GM12878 (cell line): Measurements from ENCODE around the gene SSH2. TPM values are rescaled to one million over a fixed set of nuclear protein-coding genes. Genes with fewer than 3 reads are reported as not detected.

Source experiments
- ATAC-seq: fragments of 200-7000 bp; cut with Tn5 transposase; 3 replicates; pipeline ENCODE4 v1.9.1; 2020; ENCODE audit warnings: mild to moderate bottlenecking, moderate library complexity
- BruUV-seq: library from RNA; stranded (reverse); fragments of 400-500 nt; replicated peaks from 2 replicates; lab custom pipeline; 2021; lab: Mats Ljungman, UMichigan
- CTCF ChIA-PET: fragments of 300-600 bp; sonication (Branson Sonifier 250); formaldehyde crosslinking; extraction: SDS; loops from one replicate; lab custom pipeline; 2021; ENCODE audit warnings: inconsistent platforms; lab: Yijun Ruan, JAX
- POLR2A ChIA-PET: fragments of 350-600 bp; formaldehyde crosslinking; extraction: SDS; loops from one replicate; lab custom pipeline; 2021; ENCODE audit warnings: inconsistent platforms; lab: Charles Lee
- RAD21 ChIA-PET: fragments of 300-600 bp; sonication (Branson Sonifier 250); formaldehyde crosslinking; loops from one replicate; lab custom pipeline; 2023; ENCODE audit warnings: antibody characterized with exemption; ENCODE audit not compliant: unreplicated experiment; lab: Charles Lee
- SMC1A ChIA-PET: fragments of 300-600 bp; sonication (Branson Sonifier 250); formaldehyde crosslinking; loops from one replicate; lab custom pipeline; 2023; ENCODE audit not compliant: unreplicated experiment, uncharacterized antibody; lab: Charles Lee
- DNase-seq: peaks from one replicate; pipeline ENCODE4 v3.0.0-alpha.2; 2011; ENCODE audit warnings: low read depth, low spot score
- FAIRE-seq: peaks from 3 replicates; lab custom pipeline; 2011; peaks lifted over from hg19 to GRCh38; lab: Jason Lieb, UNC
- H2AFZ ChIP-seq: 2 replicates; pipeline ENCODE4 v1.6.0; 2011; ENCODE audit warnings: low read depth, low read length, control low read depth; ENCODE audit not compliant: control insufficient read depth
- H3K27ac ChIP-seq: 2 replicates; pipeline ENCODE4 v1.5.1; 2011; ENCODE audit warnings: control low read depth; ENCODE audit not compliant: control insufficient read depth, insufficient read depth
- H3K27me3 ChIP-seq, 2 experiments: replicated peaks in 1 of 2; 2 replicates each; pipeline versions ENCODE4 v1.6.0 to v1.6.1; 2011; ENCODE audit warnings: low read length in 1 of 2; ENCODE audit not compliant: control insufficient read depth in 2 of 2, insufficient read depth in 2 of 2
- H3K36me3 ChIP-seq, 2 experiments: 2 replicates each; pipeline ENCODE4 v1.5.1; 2011; ENCODE audit warnings: low read length in 1 of 2; ENCODE audit not compliant: control insufficient read depth in 2 of 2, insufficient read depth in 2 of 2
- H3K4me1 ChIP-seq: 2 replicates; pipeline ENCODE4 v1.6.1; 2011; ENCODE audit warnings: mild to moderate bottlenecking, low read length, moderate library complexity, mixed read lengths; ENCODE audit not compliant: control insufficient read depth, insufficient read depth
- H3K4me2 ChIP-seq: 2 replicates; pipeline ENCODE4 v1.6.0; 2011; ENCODE audit warnings: control low read depth; ENCODE audit not compliant: control insufficient read depth, insufficient read depth
- H3K4me3 ChIP-seq: fragments of 200-600 bp; sonication (generic); 2 replicates; pipeline ENCODE4 v1.5.1; 2016
- H3K79me2 ChIP-seq: 2 replicates; pipeline ENCODE4 v1.6.0; 2011; ENCODE audit warnings: low read length; ENCODE audit not compliant: control insufficient read depth, insufficient read depth
- H3K9ac ChIP-seq: 2 replicates; pipeline ENCODE4 v1.8.0; 2011; ENCODE audit warnings: low read length, control low read depth, mixed read lengths; ENCODE audit not compliant: control insufficient read depth, insufficient read depth
- H3K9me3 ChIP-seq: replicated peaks from 3 replicates; pipeline ENCODE4 v1.5.1; 2011; ENCODE audit warnings: mild to moderate bottlenecking, low read length; ENCODE audit not compliant: control insufficient read depth, insufficient read depth
- H4K20me1 ChIP-seq: 2 replicates; pipeline ENCODE4 v1.6.0; 2011; ENCODE audit not compliant: control insufficient read depth, insufficient read depth
- BACH1 ChIP-seq: fragments of 450-650 bp; IDR thresholded peaks from 2 replicates; pipeline ENCODE4 v1.6.1; 2017; ENCODE audit warnings: mild to moderate bottlenecking, borderline replicate concordance
- E4F1 ChIP-seq: fragments of 450-650 bp; IDR thresholded peaks from 2 replicates; pipeline ENCODE4 v1.6.1; 2018; ENCODE audit warnings: borderline replicate concordance, mild to moderate bottlenecking; ENCODE audit not compliant: partially characterized antibody
- ETV6 ChIP-seq, 2 experiments: fragments of 450-650 bp in 1 of 2; IDR thresholded peaks in 1 of 2; conservative IDR thresholded peaks in 1 of 2; 2 replicates each; pipeline ENCODE4 v1.6.1; 2014; ENCODE audit warnings: antibody characterized with exemption in 1 of 2, borderline replicate concordance in 1 of 2, low read depth in 1 of 2, mild to moderate bottlenecking in 1 of 2, moderate library complexity in 1 of 2
- EZH2 ChIP-seq: IDR thresholded peaks from 2 replicates; pipeline ENCODE4 v1.6.1; 2012; ENCODE audit warnings: low read depth, mild to moderate bottlenecking, control low read depth, inconsistent platforms, low read length, borderline replicate concordance; ENCODE audit not compliant: control insufficient read depth
- HDGF ChIP-seq: fragments of 450-650 bp; IDR thresholded peaks from 2 replicates; pipeline ENCODE4 v1.6.1; 2016; ENCODE audit warnings: antibody characterized with exemption
- IRF5 ChIP-seq: fragments of 450-650 bp; IDR thresholded peaks from 2 replicates; pipeline ENCODE4 v1.6.1; 2017; ENCODE audit warnings: borderline replicate concordance
- POLR2AphosphoS5 ChIP-seq: IDR thresholded peaks from 2 replicates; pipeline ENCODE4 v1.6.1; 2011; ENCODE audit warnings: mild to moderate bottlenecking, low read length, inconsistent platforms
- STAT1 ChIP-seq: fragments of 450-650 bp; conservative IDR thresholded peaks from 2 replicates; pipeline ENCODE4 v1.6.1; 2014; ENCODE audit warnings: antibody characterized with exemption, mild to moderate bottlenecking
- TCF3 ChIP-seq: IDR thresholded peaks from 2 replicates; pipeline ENCODE4 v1.6.1; 2012; ENCODE audit warnings: low read depth, mild to moderate bottlenecking, low read length, borderline replicate concordance; ENCODE audit not compliant: insufficient read depth
- YBX1 ChIP-seq: fragments of 450-650 bp; IDR thresholded peaks from 2 replicates; pipeline ENCODE4 v1.6.1; 2016; ENCODE audit warnings: antibody characterized with exemption
- ZBTB40 ChIP-seq: fragments of 450-650 bp; IDR thresholded peaks from 2 replicates; pipeline ENCODE4 v1.6.1; 2016; ENCODE audit warnings: mild to moderate bottlenecking, moderate library complexity, borderline replicate concordance
- ZNF622 ChIP-seq: fragments of 450-650 bp; IDR thresholded peaks from 2 replicates; pipeline ENCODE4 v1.6.1; 2017; ENCODE audit warnings: mild to moderate bottlenecking, inconsistent platforms
- WGBS: methylation state at CpG from one replicate; pipeline ENCODE4 v1.1.6; 2016; ENCODE audit warnings: low lambda C conversion rate; ENCODE audit not compliant: insufficient replicate concordance, insufficient coverage; ENCODE audit errors: missing lambda C conversion rate; 5-methylcytosine and 5-hydroxymethylcytosine counted together
- in situ Hi-C: fragments of 300-500 bp; cut with MboI; formaldehyde crosslinking; loops from 9 replicates; pipeline ENCODE4 v1.14.3; 2018; ENCODE audit warnings: mixed read lengths
- intact Hi-C: fragments of 100-400 bp; cut with micrococcal nuclease; formaldehyde crosslinking; loops from one replicate; pipeline ENCODE4 v1.14.2; 2022; ENCODE audit not compliant: unreplicated experiment
- polyA plus RNA-seq, 11 experiments: library from polyadenylated mRNA; depleted of rRNA in 4 of 11; unstranded in 6 of 11; stranded (reverse) in 5 of 11; fragments of >200 nt; fragmentation: Nextera tagmentation in 4 of 11; fragmentation: Illumina TruSeq in 1 of 11; extraction: Ambion mirVana in 4 of 11; extraction: Trizol in 1 of 11; gene quantifications; 1 replicate in 1 of 11; 2 replicates in 10 of 11; pipeline versions ENCODE4 v1.2.1 to v1.2.3, GENCODE V29; 2011 to 2016; ENCODE audit warnings: inconsistent platforms in 2 of 11, missing spikeins in 2 of 11, low read depth in 1 of 11
- total RNA-seq, 4 experiments: library from RNA; depleted of rRNA in 3 of 4; stranded (reverse); fragments of >200 nt in 3 of 4; fragmentation: Illumina TruSeq in 1 of 4; extraction: Trizol in 1 of 4; gene quantifications; 2 replicates each; pipeline versions ENCODE4 v1.2.1 to v1.2.3, GENCODE V29; 2013 to 2021

The SSH2 gene
- total and polyA plus RNA-seq, 10 of the 15 experiments (the other 5 are each of a cell fraction or from before 2014, with no cell fraction given): 9.3 to 65.9 (median 34.0) TPM

- Histone ChIP-seq H3K4me1 (peaks cover 32% of the 10 kb centered on the region), H3K4me3 (no peak overlapping the region), H3K9me3 (no peaks in the 10 kb centered on the region), H4K20me1 (no peaks in the 10 kb centered on the region), H3K4me2 (no peak overlapping the region), H3K27me3 (no peaks in the 10 kb centered on the region), H3K9ac (no peak overlapping the region), H2AFZ (no peak overlapping the region), H3K27ac (no peak overlapping the region), H3K79me2 (peaks cover 49% of the 10 kb centered on the region), H3K36me3 (peaks cover 0 to 7% of the 10 kb centered on the region in 2 experiments; a peak in 1 of 4 replicates)
- in situ Hi-C loops: no loop called here
- ChIA-PET POLR2A (interaction anchor here (0.8 to 6.9 kb wide), 2 partner anchors 10 to 11 kb away, joined by 3 to 58 read pairs; no protein-coding TSS in a partner anchor), SMC1A (interaction anchor here (0.9 to 11.8 kb wide), 7 partner anchors 12 to 49 kb away, joined by 3 to 224 read pairs (median 6); no protein-coding TSS in a partner anchor), RAD21 (interaction anchor here (3.5 kb wide), 1 partner anchor 11 kb away, joined by 31 read pairs; no protein-coding TSS in a partner anchor), CTCF (interaction anchor here (0.5 to 3.8 kb wide), 5 partner anchors 12 to 220 kb away, joined by 3 to 14 read pairs (median 3); no protein-coding TSS in a partner anchor)
- ATAC-seq (no peak), FAIRE-seq (no peak), DNase-seq (no peak)
- intact Hi-C loops: no loop called here
- no TSS peak for BruUV-seq
- WGBS: 95% methylated on average over 5 of the region's 5 CpGs
- no peak for TF ChIP-seq HDGF
- TF ChIP-seq YBX1: no peak
- no peak for TF ChIP-seq E4F1
- TF ChIP-seq ZBTB40: no peak
- no peak for TF ChIP-seq POLR2AphosphoS5
- no peak for TF ChIP-seq EZH2
- no peak for TF ChIP-seq STAT1
- no peak for TF ChIP-seq TCF3
- no peak for TF ChIP-seq BACH1
- TF ChIP-seq IRF5: no peak
- no peak for TF ChIP-seq ETV6 (conservative IDR thresholded peaks at IDR 0.05 in 1 of 2, IDR thresholded peaks at IDR 0.05 in 1 of 2; ENCODE audit: borderline replicate concordance in 1 of 2, low read depth in 1 of 2)
- TF ChIP-seq ZNF622: no peak
Measured at GRCh38 chr17:29710891-29711418, 219.1 kb downstream of the SSH2 start.
